Kidney epithelial cell (primary cell): ENCODE results near the gene GDNF. TPM values are rescaled to one million over a fixed set of nuclear protein-coding genes. Genes with fewer than 3 reads are reported as not detected.

Experiments
- DNase-seq: peaks from one replicate; pipeline ENCODE4 v3.0.0-alpha.2; 2010; ENCODE audit warnings: low read depth
- H3K27me3 ChIP-seq: 2 replicates; pipeline ENCODE4 v1.6.0; 2011; ENCODE audit warnings: low read length; ENCODE audit not compliant: control insufficient read depth, insufficient read depth
- H3K36me3 ChIP-seq: 2 replicates; pipeline ENCODE4 v1.5.1; 2011; ENCODE audit warnings: low read length; ENCODE audit not compliant: control insufficient read depth, insufficient read depth
- H3K4me3 ChIP-seq: 2 replicates; pipeline ENCODE4 v1.5.1; 2011; ENCODE audit warnings: low read depth, mild to moderate bottlenecking, control low read depth, low read length
- CTCF ChIP-seq: IDR thresholded peaks from 2 replicates; pipeline ENCODE4 v1.5.1; 2011; ENCODE audit warnings: mild to moderate bottlenecking, moderate library complexity, low read length, control low read depth, inconsistent platforms; ENCODE audit not compliant: insufficient read depth, poor library complexity, severe bottlenecking
- total RNA-seq: library from RNA; depleted of rRNA; stranded (reverse); fragments of >200 nt; gene quantifications from 2 replicates; pipeline ENCODE4 v1.2.3, GENCODE V29; 2015

GDNF gene
- total RNA-seq, 1 donor from 2014 or later = 1.0 TPM

GRCh38 chr5:37838152-37838932 lies 1.5 kb downstream of the GDNF start:
- Histone ChIP-seq H3K27me3 (peaks cover 54% of the 10 kb centered on the region), H3K4me3 (peak overlapping the region; percentile 48), H3K36me3 (no peaks in the 10 kb centered on the region)
- peak; percentile 33 for TF ChIP-seq CTCF
- DNase-seq = no peak

GRCh38 chr5:37837414-37838032 lies 2.3 kb downstream of the GDNF start:
- Histone ChIP-seq H3K4me3 (peak overlapping the region; percentile 48), H3K27me3 (peaks cover 54% of the 10 kb centered on the region), H3K36me3 (no peaks in the 10 kb centered on the region)
- DNase-seq = no peak
- TF ChIP-seq CTCF = peak; percentile 91

- peak; percentile 8 for TF ChIP-seq CTCF
- Histone ChIP-seq H3K27me3 (peaks cover 54% of the 10 kb centered on the region), H3K36me3 (no peaks in the 10 kb centered on the region), H3K4me3 (peak overlapping the region; percentile 40)
- no peak for DNase-seq
These were observed 3.0 kb downstream of the GDNF start for GRCh38 chr5:37836592-37837413.

- TF ChIP-seq CTCF = no peak
- no peaks in the 10 kb centered on the region for H3K36me3 ChIP-seq
- peaks cover 54% of the 10 kb centered on the region for H3K27me3 ChIP-seq
- peak overlapping the region; percentile 40 for H3K4me3 ChIP-seq
- DNase-seq = no peak
These were observed 3.6 kb downstream of the GDNF start for GRCh38 chr5:37836235-37836591.

GRCh38 chr5:37835380-37835973 lies 4.4 kb downstream of the GDNF start:
- Histone ChIP-seq H3K36me3 (no peaks in the 10 kb centered on the region), H3K4me3 (peak overlapping the region; percentile 37), H3K27me3 (peaks cover 53% of the 10 kb centered on the region)
- DNase-seq = no peak
- no peak for TF ChIP-seq CTCF
